GM21390 (cell line): ENCODE results near the gene ABHD16A.

Experiments
- ATAC-seq: cut with Tn5 transposase; IDR thresholded peaks from one replicate; pipeline ENCODE4 v1.9.1; 2021; ENCODE audit not compliant: unreplicated experiment

ABHD16A gene

DNA sequence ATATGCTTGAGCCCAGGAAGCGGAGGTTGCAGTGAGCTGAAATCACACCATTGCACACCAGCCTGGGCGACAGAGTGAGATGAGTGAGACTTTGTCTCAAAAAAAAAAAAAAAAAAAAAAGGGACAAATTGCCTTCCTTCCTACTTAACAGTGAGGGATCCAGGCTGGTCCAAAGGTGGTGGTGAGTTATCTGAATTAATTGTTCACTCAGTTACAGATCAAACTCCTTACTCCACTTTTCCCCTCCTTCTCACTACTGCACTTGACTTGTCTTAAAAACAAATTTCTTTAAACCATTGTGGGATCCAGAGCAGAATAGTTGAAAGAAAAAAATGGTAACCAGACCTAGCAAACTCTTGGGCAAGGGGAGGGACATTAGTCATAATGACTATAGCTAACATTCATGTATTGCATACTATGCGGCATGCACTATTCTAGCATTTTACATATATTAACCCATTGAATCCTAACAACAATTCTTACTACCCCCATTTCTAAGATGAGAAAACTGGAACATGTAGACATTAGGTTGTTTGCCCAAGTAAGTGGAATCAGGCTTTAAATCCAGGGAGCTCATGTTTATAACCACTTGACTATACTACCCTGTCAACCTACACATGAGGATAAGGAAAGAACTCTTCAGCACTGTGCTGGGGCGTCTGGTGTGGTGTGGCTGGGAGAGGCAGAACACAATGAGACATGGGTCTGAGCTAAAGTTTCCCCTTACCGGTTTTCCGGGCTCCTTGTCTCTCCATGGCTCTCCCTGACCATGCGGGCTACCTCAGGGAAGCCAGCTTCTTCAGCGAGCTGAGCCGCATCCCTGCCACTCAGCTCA lies 39.8 kb downstream of the ABHD16A start:
- ATAC-seq, result no peak

DNA sequence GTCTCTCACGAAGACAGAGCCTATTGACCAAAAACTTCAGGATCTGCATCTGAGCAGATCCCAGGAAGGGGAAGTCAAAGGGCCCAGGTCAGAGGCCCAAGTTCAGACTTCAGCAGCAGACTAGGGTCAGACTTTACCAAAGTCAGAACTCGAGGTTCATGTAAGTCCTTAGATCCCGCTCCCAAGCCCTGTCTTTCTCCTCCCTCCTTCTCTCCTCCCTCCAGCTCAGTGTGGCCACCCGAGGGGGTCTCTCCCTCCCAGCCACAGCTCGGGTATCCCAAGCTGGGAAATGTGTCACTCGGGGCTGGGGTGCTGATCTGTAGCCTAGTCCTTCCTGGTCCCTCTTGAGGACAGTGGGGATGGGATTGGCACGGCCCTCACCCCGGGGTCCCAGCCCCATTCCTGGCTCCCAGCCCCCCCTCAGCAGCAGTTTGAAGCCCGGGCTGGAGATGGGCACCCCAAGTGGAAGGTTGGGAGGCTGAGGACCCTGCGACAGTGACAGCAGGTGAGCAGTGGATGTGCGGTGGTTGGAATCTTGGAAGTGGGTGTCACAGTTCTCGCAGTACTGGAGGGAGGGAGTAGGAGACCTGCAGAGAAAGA lies 40.9 kb downstream of the ABHD16A start:
- ATAC-seq, result no peak

DNA sequence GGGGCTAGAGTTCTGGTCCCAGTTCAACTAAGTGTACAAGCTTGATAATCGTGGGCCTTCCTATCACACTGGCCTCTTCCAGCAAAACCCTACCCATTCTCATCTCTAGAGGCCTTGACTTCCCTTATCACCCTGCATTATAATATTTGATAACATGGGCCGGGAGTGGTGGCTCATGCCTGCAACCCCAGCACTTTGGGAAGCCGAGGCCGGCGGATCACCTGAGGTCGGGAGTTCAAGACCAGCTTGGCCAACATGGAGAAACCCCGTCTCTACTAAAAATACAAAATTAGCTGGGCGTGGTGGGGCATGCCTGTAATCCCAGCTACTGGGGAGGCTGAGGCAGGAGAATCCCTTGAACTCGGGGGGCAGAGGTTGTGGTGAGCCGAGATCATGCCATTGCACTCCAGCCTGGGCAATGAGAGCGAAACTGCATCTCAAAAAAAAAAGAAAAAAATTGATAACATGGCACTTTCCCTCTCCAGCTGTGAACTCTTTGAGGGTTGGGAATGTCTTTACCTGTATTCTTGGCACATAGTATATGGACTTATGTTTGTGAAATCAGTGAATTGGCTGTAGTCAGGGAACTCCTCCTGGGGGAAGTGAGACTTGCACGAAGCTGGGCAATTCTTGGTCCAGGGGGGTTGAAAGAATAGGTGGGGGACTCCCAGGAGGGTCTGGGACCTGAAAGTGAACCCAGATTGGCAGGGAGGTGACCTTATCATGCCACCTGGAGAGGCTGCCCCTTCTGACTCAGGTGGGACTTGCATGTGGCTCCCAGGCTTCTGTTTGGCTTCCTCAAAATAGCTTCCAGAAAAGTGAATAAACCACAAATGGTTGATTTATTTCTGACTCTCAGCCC lies 41.6 kb downstream of the ABHD16A start:
- ATAC-seq, result no peak

DNA sequence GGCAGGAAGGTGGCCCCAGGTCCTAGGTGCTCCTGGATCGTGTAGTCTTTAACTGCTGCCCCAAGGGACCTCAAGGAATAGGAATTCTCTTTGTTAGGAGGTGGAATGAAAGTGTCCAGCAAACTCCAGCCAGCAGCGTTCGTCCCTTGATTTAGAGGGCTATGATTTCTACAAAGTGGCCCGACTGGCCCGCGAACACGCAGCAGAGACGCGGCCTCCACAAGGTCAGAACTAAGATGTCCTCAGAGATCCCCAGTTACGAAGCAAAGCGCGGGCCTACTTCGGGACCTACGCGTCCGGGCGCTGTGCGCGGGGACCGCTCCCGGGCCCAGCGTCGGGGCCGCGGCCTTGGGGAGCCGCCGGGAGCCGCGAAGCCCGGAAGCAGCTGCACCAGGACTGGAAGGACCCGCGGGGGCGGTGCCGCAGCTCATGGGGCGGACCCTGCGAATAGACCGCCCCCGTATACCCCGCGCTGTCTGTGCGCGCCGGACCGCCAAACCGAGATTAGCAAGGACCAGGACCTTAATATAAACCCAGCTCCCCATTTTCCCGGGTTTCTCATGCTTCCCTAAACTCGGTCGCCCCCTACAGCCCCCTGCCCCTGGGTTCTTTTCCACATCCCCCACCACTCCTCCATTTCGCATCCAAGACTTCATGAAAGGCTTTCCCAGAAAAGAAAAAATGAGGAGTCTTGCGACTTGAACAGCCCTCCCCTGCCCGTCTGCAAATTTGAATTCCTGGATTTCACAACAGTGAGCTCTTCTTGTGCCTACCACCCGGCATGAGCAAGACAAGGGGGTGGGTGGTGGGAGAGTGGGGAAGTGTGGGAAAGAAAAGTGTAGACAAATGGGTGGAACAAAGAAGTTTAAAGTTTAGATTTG lies 42.5 kb downstream of the ABHD16A start, which contains the start of gene C6orf47:
Gene C6orf47, minus strand, starts transcription at position 398 of the 881 bp plus-strand sequence. CDS start 831 bp downstream, outside the sequence.
- ATAC-seq, result no peak

DNA sequence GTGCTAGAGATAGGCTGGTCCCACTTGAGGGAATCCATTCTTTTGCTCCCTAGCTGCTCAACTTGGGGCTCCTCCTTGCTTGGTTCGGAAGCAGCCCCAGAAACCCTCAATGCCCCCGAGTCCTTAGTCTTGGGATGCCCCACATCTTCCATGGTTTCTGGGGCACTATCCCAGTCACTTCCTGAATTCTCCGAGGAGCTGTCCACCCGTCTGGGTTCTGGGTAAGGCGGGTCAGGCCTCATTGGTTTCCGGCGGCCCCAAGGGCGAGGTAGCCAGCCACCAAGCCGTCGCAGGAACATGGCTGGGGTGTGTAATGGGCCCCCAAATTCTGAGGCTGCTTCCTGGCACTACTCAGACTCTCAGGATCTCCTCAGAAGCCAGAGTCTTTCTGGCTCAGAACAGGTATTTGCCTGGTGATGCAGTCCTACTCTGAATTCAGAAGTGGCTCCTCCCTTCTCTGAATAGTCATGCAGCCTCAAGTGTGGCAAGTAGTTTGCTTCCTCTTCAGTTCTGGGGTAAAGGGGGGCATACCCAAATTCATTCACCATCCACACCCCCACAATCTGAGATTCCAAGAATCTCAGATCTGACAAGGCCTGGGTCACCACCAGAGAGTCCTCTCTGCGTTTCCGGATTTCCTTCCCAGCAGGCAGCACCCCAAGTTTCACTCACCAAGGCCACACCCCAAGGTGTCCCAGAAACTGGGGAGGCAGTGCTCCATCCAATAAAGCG lies 43.3 kb downstream of the ABHD16A start:
- ATAC-seq, result no peak

DNA sequence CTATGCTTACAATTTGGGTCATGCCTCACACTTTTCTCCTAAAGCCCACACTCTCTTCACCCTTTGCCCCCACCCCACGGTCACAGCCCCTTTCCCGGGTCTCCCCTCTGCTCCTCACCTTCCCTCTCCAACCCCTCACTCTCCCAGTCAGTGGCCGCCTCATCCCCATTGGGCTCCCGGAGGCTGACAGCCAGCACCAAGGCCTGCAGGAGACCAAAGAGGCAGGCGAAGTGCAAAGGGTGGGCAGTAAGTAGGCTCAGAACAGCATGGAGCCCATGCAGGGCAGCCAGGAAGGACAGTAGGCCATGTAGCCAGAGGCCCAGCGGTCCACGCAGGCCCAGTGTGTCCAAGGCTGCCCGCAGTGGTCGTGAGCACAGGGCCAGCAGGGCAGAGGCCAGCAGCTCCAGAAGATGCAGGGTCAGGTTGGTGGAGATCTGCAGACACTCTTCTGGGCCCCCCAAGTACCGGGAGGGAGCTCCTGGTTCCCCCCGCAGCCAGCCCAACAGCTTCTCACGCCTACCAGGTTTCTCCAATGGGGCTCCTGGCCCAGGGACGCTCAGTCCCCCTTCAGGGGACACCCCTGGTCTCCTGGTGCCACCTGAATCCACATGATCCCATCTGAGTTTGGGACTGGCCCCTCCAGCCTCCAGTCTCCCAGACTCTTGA lies 44.0 kb downstream of the ABHD16A start:
- ATAC-seq, result no peak

DNA sequence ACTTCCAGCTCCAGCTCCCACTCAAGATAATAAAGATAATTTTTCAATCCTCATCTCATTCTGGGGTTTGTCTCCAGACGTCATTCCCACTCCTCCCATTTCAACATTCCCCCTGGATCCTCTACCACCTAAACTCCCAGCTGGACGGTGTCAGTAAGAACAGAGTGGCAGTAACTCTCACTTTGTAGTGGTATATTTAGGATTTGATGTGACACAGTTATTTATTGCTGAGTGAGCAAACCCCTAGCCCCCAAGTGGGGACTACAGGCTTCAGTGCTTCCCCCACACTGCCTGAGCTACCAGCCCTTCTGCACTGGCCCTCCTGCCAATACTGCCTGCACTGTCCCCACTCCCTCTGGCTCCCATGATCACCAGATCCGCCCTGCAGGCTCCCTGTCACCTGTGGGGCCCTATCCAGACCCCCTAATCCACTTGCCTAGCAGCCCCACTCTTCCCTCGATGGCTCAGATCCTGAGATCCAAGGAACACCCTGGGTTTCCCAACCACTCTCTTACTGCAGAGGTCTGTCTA lies 44.9 kb downstream of the ABHD16A start:
- ATAC-seq, result no peak

DNA sequence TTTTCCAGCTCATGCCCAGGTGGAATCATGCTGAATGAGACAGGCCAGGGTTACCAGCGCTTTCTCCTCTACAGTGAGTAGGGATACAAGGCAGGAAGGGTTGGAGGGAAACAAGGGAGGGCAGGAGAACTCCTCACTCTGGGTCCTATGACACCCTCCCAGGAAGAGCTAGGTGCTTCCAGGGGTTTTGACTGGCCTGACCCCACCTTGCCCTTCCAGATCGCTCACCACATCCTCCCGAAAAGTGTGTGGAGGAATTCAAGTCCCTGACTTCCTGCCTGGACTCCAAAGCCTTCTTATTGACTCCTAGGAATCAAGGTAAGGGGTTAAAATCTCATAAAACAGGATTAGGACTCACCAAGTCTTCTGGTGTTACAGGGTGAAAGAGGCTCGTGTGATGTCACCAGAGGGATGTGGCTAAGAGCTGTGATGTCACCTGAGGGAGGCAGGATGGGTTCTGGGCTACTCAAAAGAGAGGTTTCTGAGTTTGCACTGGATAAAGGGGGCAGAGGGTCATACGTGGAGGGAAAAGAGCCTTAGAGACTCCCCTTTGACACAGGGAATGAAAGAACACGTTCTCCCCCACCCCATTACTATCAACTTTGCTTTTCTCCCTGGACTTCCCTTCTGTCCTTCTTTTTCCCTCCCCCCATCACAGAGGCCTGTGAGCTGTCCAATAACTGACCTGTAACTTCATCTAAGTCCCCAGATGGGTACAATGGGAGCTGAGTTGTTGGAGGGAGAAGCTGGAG lies 45.5 kb downstream of the ABHD16A start:
- ATAC-seq, result no peak

DNA sequence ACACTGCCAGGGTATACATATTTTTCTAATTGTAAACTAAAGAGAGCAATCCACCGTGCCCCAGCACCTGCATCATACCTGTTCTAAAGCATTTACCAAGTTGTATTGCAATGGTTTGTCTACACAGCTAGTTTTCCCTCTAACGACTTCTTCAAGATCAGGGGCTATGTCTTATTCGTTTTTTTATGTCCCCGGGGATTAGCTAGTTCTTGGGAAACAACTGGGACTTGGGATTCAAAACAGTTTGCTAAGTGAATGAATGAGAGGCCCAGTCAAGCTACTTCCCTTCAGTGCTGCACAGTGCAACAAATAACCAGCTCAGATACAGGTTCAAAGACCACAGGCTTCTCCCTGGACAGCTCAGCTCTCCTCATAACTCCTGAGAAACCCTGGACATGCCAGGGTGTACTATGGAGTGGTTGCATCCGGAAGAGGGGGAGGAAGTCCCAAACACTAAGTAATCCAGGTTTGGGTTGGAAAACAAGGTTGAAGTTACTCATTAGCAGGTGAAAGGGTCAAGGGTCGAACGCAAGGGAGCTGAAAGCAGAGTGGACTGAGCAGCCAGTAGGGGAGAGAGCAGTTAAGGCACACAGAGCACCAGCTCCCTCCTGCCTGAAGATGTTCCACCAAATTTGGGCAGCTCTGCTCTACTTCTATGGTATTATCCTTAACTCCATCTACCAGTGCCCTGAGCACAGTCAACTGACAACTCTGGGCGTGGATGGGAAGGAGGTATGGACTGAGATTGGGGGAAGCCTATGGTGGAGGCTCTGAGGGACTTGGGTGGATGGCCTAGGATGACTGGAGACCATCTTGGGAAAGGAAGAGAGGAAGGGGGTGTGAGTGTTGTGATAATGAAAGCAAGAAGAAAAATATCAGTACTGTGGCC lies 47.5 kb downstream of the ABHD16A start, which contains the start of gene APOM:
Gene APOM, plus strand, starts transcription at position 546 of the 889 bp plus-strand sequence. Its CDS starts 73 bp downstream, at position 619.
- no peak for ATAC-seq

DNA sequence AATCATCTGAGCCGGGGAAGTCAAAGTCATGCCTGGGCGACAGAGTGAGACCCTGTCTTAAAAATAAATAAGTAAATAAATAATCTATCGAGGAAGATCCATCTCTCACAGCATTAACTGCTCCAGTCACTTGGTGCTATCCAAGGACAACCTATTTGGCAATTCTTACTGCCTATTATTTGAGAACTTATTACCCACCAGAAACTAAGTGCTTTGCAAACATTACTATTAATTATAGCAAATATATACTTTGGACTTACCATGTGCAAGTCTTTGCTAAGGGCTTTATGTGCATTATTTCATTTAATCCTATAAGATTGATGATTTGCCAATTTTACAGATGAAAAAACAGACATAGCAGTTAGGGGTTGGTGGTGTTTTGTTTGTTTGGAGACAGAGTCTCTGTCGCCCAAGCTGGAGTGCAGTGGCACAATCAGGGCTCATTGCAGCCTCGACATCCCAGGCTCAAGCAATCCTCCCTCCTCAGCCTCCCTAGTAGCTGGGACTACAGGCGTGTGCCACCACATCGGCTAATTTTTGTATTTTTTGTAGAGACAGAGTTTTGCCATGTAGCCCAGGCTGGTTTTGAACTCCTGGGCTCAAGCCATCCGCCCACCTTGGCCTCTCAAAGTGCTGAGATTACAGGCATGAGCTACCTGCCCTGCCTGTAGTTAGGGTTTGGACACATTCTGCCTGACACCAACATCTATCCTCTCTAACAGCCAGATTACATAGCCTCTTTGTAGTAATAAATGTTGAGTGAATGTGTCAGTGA lies 48.4 kb downstream of the ABHD16A start:
- ATAC-seq, result no peak

DNA sequence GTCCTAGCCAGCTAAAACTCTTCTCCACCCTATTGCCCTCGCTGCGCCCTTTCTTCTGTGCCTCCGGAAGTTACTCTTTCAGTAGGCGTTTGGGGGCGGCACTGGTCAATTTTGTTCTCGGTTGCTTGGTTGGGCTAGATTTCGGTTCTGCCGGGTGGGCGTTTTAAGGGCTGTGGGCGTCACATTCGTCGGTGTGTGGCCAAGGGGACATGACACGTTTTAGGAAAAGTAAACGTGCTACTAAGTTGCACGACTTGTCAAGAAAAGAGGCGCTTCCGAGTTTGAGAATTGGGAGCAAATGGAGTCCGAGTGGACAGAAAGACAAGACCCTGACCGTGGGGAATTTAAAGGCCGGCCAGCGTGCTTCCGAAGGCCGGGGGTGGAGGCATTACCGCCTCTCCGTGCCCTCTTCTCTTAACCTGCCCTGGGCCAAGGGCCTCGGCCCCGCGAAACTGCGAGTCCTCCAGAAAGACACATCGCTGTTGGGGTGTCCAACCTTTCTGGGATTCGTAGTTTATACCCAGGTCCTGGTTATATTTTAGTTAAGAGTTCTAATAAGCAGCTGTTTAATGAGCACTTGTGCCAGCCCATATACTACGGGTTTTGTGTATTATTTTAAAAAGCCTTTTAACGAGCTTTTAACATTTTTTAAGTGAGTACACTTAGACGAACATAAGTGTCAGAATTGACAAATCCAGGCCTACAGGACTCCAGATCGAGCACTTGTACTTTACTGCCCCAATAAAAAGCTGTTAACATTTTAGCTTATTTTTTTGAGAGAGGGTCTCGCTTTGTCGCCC lies 50.0 kb downstream of the ABHD16A start:
- ATAC-seq, result peak; percentile 41

DNA sequence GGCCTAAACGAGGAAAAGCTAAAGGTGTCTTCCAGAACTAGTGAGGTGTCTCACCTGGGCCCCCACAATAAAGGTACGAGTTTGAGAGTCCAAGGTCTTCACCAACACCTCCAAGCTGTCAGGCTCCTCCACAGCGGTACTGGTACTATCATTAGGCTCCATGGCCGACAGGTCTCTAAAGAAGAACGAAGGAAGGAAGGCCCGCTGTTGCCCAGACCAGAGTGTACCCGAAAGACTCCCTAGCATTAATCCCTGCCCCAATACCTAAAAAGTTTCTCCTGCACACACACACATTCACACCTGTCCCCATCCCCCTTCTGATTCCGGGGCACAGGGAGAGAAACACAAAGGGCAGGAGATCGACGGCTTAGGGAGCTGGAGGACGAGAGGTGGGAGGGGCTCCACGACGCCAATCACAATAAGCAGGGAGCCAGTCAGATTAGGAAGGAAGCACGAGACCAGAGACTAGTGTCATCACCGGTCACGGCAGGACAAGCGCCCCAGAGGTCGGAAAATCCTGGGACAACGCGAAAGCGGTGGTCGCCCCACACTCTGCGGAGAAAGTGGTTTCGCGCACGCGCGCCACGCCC lies 51.4 kb downstream of the ABHD16A start:
- ATAC-seq, result peak; percentile 34

DNA sequence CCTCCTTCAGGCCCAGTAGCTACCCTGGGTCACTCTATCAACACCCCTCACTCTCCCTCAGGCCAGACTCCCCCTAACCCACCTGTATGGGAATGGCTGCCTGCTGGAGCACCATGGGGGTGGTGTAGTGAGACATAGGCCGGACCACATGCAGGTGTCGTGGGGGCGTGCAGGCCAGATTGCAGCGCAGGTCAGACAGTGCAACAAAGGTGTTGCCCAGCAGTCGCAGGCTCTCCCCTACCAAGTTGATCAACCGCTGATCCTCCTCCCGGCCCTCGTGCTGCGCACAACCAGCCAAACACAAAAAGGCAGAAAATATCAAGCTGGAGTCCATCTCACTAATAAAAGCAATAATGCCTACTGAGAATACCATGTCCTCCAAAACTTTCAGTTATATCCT lies 57.8 kb downstream of the ABHD16A start:
- ATAC-seq, result no peak

DNA sequence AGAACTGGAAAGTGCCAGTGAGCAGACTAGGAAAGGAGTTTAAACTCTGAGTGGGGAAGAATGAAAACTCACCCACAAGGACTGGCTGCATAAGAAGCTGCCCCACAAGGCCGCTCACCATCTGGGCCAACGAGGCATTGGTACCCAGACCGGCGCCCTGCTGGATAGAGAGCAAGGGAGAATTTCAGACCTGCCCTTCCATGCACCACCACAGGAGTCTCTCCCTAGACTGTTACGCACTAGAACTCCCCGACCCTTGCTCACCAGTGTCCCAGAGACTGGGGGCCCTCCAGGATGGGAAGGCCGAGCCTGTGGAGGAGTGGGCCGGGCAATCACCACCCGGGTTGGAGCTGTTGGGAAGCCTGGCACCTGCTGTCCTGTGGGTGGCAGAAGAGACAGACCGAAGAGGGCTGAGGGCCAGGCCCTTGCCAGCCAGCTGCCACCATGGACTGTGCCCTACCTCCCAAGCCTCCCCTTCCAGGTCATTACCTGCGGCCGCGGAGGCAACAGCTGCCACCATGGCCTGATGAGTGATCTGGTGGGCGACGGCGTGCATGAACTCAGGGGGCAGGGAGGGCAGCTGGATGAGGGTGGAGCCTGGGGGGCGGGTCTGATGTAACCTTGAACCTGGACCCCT lies 59.2 kb downstream of the ABHD16A start:
- no peak for ATAC-seq
